SU-DHL-6 (cell line): ENCODE data around the gene SEMA4D.

ENCODE experiments used
- H2AFZ ChIP-seq: fragments of 200-600 bp; sonication (generic); 2 replicates; pipeline ENCODE4 v1.6.1; 2014; ENCODE audit warnings: low read depth, mild to moderate bottlenecking, moderate library complexity, mixed read lengths, antibody characterized with exemption, low read length; ENCODE audit not compliant: severe bottlenecking
- H3F3A ChIP-seq: fragments of 200-600 bp; shearing (Covaris generic); 2 replicates; pipeline ENCODE4 v1.6.0; 2016; ENCODE audit warnings: antibody characterized with exemption, mild to moderate bottlenecking; ENCODE audit not compliant: insufficient read depth
- H3K27ac ChIP-seq: fragments of 200-600 bp; sonication (generic); 2 replicates; pipeline ENCODE4 v1.5.1; 2016; ENCODE audit warnings: low read depth, mild to moderate bottlenecking, low read length, moderate library complexity, mixed read lengths
- H3K27me3 ChIP-seq: fragments of 200-600 bp; sonication (generic), shearing (Covaris generic); 2 replicates; pipeline ENCODE4 v1.6.0; 2014; ENCODE audit warnings: mild to moderate bottlenecking, low read length
- H3K36me3 ChIP-seq: fragments of 200-600 bp; sonication (generic); 2 replicates; pipeline ENCODE4 v1.6.1; 2014; ENCODE audit warnings: mild to moderate bottlenecking, low read length, mixed read lengths
- H3K4me2 ChIP-seq: fragments of 300-600, 200-600 bp; shearing (Covaris generic), sonication (generic); 2 replicates; pipeline ENCODE4 v1.6.0; 2014; ENCODE audit warnings: low read length, low read depth, mild to moderate bottlenecking; ENCODE audit not compliant: poor library complexity, severe bottlenecking
- H3K4me3 ChIP-seq: fragments of 200-600 bp; sonication (generic); 2 replicates; pipeline ENCODE4 v1.5.1; 2014; ENCODE audit warnings: antibody characterized with exemption, low read length, mild to moderate bottlenecking, mixed read lengths; ENCODE audit not compliant: insufficient read depth, poor library complexity, severe bottlenecking
- H3K79me2 ChIP-seq: fragments of 200-600 bp; sonication (generic); 2 replicates; pipeline ENCODE4 v1.6.1; 2014; ENCODE audit warnings: mild to moderate bottlenecking, low read length, moderate library complexity; ENCODE audit not compliant: insufficient read depth
- H3K9ac ChIP-seq: fragments of 200-600 bp; sonication (generic); 2 replicates; pipeline ENCODE4 v1.7.0; 2014; ENCODE audit warnings: mild to moderate bottlenecking, low read length
- H3K9me2 ChIP-seq: fragments of 200-600 bp; sonication (generic); replicated peaks from 2 replicates; pipeline ENCODE4 v1.6.1; 2014; ENCODE audit warnings: low read length; ENCODE audit not compliant: insufficient read depth
- H3K9me3 ChIP-seq: fragments of 200-600 bp; sonication (generic); 2 replicates; pipeline ENCODE4 v1.6.1; 2014; ENCODE audit warnings: low read length, mixed read lengths; ENCODE audit not compliant: insufficient read depth
- H4K20me1 ChIP-seq: fragments of 200-600 bp; sonication (generic); 2 replicates; pipeline ENCODE4 v1.6.1; 2014; ENCODE audit warnings: low read depth, mild to moderate bottlenecking, antibody characterized with exemption, low read length, moderate library complexity, mixed read lengths
- CTCF ChIP-seq: fragments of 200-600 bp; sonication (generic); IDR thresholded peaks from one replicate; pipeline ENCODE4 v1.5.1; 2017; ENCODE audit warnings: antibody characterized with exemption, mild to moderate bottlenecking, low read length, moderate library complexity; ENCODE audit not compliant: insufficient read depth, poor library complexity, severe bottlenecking
- EZH2phosphoT487 ChIP-seq: fragments of 200-600 bp; sonication (generic), shearing (Covaris generic); conservative IDR thresholded peaks from 2 replicates; pipeline ENCODE4 v1.6.1; 2018; ENCODE audit warnings: mild to moderate bottlenecking, antibody characterized with exemption, low read length, moderate library complexity, mixed read lengths

SEMA4D gene

DNA sequence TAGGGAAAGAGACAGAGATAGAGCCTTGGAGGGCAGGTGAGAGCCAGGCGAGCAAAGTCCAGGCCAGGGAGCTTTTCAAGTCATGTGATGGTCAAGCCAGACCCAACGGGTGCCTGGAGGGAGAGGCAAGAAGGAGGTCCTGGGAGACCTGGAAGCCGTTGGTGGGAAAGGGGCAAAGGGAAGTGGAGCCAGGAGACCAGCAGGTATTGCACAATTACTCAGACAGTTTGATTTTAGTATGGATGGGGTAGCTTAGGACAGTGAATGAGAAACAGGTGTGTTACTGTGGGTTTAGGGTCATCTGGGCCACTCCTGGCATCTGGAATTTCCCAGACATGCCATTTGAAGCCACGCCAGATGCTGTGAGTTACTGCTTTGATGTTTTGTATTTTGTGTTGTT is 174.5 kb downstream of the SEMA4D start:
- TF ChIP-seq EZH2phosphoT487 (no peak), CTCF (no peak)

DNA sequence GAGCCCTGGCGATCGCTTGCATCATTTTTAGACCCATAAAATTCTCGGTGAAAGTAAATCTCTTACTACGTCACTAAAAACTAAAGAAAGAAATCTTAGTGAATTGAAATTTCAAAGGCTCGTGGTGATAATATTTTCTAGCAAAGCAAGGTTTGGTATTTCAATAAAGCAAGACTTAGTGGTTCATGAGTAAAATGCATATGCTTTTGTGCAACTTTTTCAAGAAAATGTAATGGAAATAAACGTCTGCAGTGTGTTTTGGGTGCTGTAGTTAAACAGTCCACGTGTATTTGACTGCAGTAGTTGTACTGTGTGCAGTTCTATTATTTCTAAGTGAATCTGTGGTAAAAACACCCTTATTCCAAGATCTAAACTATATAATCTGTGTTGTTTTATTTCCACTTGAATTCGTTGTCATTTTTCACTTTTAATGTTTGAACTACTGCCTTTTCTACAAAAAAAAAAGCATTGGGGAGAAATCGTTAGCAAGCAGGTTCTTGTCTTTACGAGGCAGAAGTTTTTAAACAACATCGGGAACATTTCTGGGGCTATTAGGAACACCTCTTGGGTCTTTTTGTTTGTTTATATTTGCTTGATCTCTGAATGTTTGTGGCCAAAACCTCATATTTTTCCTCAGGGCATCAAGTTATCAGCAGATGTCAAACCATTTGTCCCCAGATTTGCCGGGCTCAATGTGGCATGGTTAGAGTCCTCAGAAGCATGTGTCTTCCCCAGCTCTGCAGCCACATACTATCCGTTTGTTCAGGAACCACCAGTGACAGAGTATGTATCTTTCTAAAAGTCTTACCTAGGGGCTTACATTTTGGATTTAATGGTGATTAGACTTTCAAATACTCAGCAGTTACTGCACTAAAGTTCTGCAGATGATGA is 178.7 kb downstream of the SEMA4D start:
- Histone ChIP-seq H3K79me2 (peaks cover 70% of the 10 kb centered on the region), H3K9me3 (no peaks in the 10 kb centered on the region), H3K9me2 (no peaks in the 10 kb centered on the region), H2AFZ (no peak overlapping the region), H3K36me3 (peaks cover 38% of the 10 kb centered on the region), H3K9ac (peak overlapping the region; percentile 79), H3F3A (peaks cover 54% of the 10 kb centered on the region), H3K4me2 (peak overlapping the region; percentile 97), H3K27ac (peak overlapping the region; percentile 92), H4K20me1 (peaks cover 9% of the 10 kb centered on the region; the same call in 1 of the 2 replicates), H3K4me3 (peak overlapping the region; percentile 91), H3K27me3 (no peaks in the 10 kb centered on the region)
- TF ChIP-seq EZH2phosphoT487: no peak
- no peak for TF ChIP-seq CTCF

More for the DNA sequence above, 174.5 kb downstream of the SEMA4D start:
- H3K36me3 ChIP-seq: peaks cover 25% of the 10 kb centered on the region
- peaks cover 13% of the 10 kb centered on the region for H3F3A ChIP-seq
- no peak overlapping the region for H3K27ac ChIP-seq
- no peaks in the 10 kb centered on the region for H3K9me2 ChIP-seq
- H3K79me2 ChIP-seq: peaks cover 65% of the 10 kb centered on the region
- no peak overlapping the region for H3K4me2 ChIP-seq
- no peaks in the 10 kb centered on the region for H3K9me3 ChIP-seq
- H3K9ac ChIP-seq: no peak overlapping the region
- H3K4me3 ChIP-seq: no peak overlapping the region
- H3K27me3 ChIP-seq: no peaks in the 10 kb centered on the region
- no peaks in the 10 kb centered on the region for H4K20me1 ChIP-seq
- H2AFZ ChIP-seq: no peak overlapping the region

DNA sequence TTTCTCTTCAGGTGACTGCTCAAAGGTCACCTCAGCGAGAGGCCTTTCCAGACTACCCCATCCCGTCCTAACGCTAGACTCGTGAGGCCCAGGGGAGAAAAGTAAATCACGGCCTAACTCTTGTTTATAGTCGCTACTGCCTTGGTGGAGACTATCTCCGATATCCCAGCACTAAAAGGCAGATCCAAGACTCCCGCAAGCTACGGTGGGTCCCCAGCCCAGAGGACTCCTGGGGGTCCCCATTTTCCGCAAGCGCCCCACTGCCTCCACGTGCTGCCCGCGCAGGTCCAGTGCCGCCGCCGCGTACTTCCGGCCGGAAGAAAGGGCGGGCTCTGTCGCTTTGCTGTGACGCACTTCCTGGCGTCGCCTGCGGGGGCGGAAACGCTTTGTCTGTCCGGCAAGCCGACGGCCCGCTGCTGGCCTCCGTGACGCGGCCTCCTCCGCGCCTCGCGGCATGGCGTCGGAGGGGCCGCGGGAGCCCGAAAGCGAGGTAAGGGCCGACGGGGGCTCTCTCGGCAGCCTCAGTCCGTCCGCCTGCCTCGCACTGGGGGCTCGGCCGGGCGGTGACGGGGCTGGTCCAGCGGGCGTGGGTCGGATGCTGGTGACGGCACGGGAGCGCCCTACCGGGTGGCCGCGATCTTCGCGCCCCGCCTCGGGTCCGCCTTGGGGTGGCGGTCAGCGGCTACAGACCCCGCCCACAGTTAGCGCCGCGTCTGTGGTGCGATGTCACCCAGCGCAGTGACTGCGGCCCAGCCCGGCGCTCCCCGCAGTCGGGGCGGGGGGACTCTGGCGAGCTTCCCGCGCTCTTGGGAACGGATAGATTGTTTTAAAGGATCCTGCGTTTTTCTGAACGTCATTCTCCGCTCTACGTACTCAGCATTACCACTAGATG is 179.5 kb downstream of the SEMA4D start, which contains the start of gene SECISBP2:
Gene SECISBP2 (plus strand): TSS at position 378 of the 892 bp plus-strand sequence. CDS start 77 bp downstream, at position 455.
- TF ChIP-seq CTCF: peak; percentile 66
- TF ChIP-seq EZH2phosphoT487: no peak
- Histone ChIP-seq H2AFZ (no peak within 1 kb of the TSS), H3K4me3 (peak within 1 kb of the TSS; percentile 91), H3K4me2 (peak within 1 kb of the TSS; percentile 97), H3K9me2 (no peaks in the 10 kb centered on the region), H3K36me3 (peaks cover 42% of the 10 kb centered on the region), H3K9ac (peak within 1 kb of the TSS; percentile 79), H3K27ac (peak within 1 kb of the TSS; percentile 92), H3K27me3 (no peaks in the 10 kb centered on the region), H3F3A (peaks cover 59% of the 10 kb centered on the region), H4K20me1 (peaks cover 18% of the 10 kb centered on the region), H3K79me2 (peaks cover 70% of the 10 kb centered on the region), H3K9me3 (no peaks in the 10 kb centered on the region)
